IMR-90 (cell line): ENCODE results near the gene FAM83F. TPM values are rescaled to one million over a fixed set of nuclear protein-coding genes. Genes with fewer than 3 reads are reported as not detected.

ENCODE experiments used
- ATAC-seq: fragments of 200-7000 bp; cut with Tn5 transposase; 2 replicates; pipeline ENCODE4 v1.9.1; 2020; ENCODE audit warnings: low read depth, mild to moderate bottlenecking, moderate library complexity
- BruUV-seq: library from RNA; stranded (reverse); fragments of 400-500 nt; replicated peaks from 2 replicates; lab custom pipeline; 2021; lab: Mats Ljungman, UMichigan
- CTCF ChIA-PET: fragments of 300-600 bp; formaldehyde crosslinking; extraction: SDS; loops from one replicate; lab custom pipeline; 2021; ENCODE audit warnings: antibody characterized with exemption; lab: Yijun Ruan, JAX
- POLR2A ChIA-PET: fragments of 300-600 bp; sonication (Branson Sonifier 250); formaldehyde crosslinking; loops from one replicate; lab custom pipeline; 2022; ENCODE audit warnings: antibody characterized with exemption; ENCODE audit not compliant: unreplicated experiment; lab: Charles Lee
- DNase-seq: peaks from one replicate; pipeline ENCODE4 v3.0.0; 2013
- H2AFZ ChIP-seq: replicated peaks from 2 replicates; pipeline ENCODE3; 2013; ENCODE audit warnings: low read length, mild to moderate bottlenecking; ENCODE audit not compliant: poor library complexity
- H2AK5ac ChIP-seq: 2 replicates; pipeline ENCODE4 v1.6.1; 2013; ENCODE audit warnings: low read depth, low read length, inconsistent platforms
- H2AK9ac ChIP-seq: replicated peaks from 2 replicates; pipeline ENCODE3; 2013; ENCODE audit warnings: mild to moderate bottlenecking, low read depth, low read length, moderate library complexity; ENCODE audit not compliant: poor library complexity
- H2BK120ac ChIP-seq: 2 replicates; pipeline ENCODE4 v1.6.1; 2013; ENCODE audit warnings: low read depth, low read length, inconsistent platforms
- H2BK15ac ChIP-seq: 3 replicates; pipeline ENCODE4 v1.6.1; 2013; ENCODE audit warnings: low read depth, low read length, inconsistent platforms
- H2BK20ac ChIP-seq: 2 replicates; pipeline ENCODE4 v1.6.1; 2013; ENCODE audit warnings: low read depth, mild to moderate bottlenecking, inconsistent platforms, low read length, moderate library complexity
- H2BK5ac ChIP-seq: 2 replicates; pipeline ENCODE4 v1.6.1; 2013; ENCODE audit warnings: mild to moderate bottlenecking, low read depth, low read length, inconsistent platforms; ENCODE audit not compliant: poor library complexity, severe bottlenecking
- H3K14ac ChIP-seq: replicated peaks from 2 replicates; pipeline ENCODE4 v1.6.1; 2013; ENCODE audit warnings: low read depth, low read length, inconsistent platforms
- H3K18ac ChIP-seq: 2 replicates; pipeline ENCODE4 v1.6.1; 2013; ENCODE audit warnings: low read depth, low read length, control low read depth
- H3K23ac ChIP-seq: 2 replicates; pipeline ENCODE4 v1.6.1; 2013; ENCODE audit warnings: low read depth, low read length, inconsistent platforms
- H3K27ac ChIP-seq: 2 replicates; pipeline ENCODE4 v1.5.1; 2013; ENCODE audit warnings: mild to moderate bottlenecking, control low read depth, low read length; ENCODE audit not compliant: insufficient read depth
- H3K27me3 ChIP-seq: 2 replicates; pipeline ENCODE4 v1.6.1; 2013; ENCODE audit warnings: low read length; ENCODE audit not compliant: control insufficient read depth, insufficient read depth
- H3K36me3 ChIP-seq: 2 replicates; pipeline ENCODE4 v1.6.1; 2013; ENCODE audit warnings: low read length, mixed read lengths; ENCODE audit not compliant: control insufficient read depth, insufficient read depth
- H3K4ac ChIP-seq: 2 replicates; pipeline ENCODE4 v1.6.1; 2013; ENCODE audit warnings: low read depth, low read length, inconsistent platforms
- H3K4me1 ChIP-seq: 2 replicates; pipeline ENCODE4 v1.6.1; 2013; ENCODE audit warnings: low read length, mixed read lengths; ENCODE audit not compliant: control insufficient read depth, insufficient read depth
- H3K4me2 ChIP-seq: 2 replicates; pipeline ENCODE4 v1.6.1; 2013; ENCODE audit warnings: low read depth, mild to moderate bottlenecking, control low read depth, low read length, moderate library complexity
- H3K4me3 ChIP-seq: 2 replicates; pipeline ENCODE4 v1.5.1; 2013; ENCODE audit warnings: low read depth, mild to moderate bottlenecking, control low read depth, low read length, moderate library complexity; ENCODE audit not compliant: insufficient read depth
- H3K56ac ChIP-seq: 2 replicates; pipeline ENCODE4 v1.6.1; 2013; ENCODE audit warnings: low read length, inconsistent platforms; ENCODE audit not compliant: insufficient read depth; ENCODE audit errors: extremely low read depth
- H3K79me1 ChIP-seq, 2 experiments: 2 replicates each; pipeline ENCODE4 v1.6.1; 2013; ENCODE audit warnings: low read length in 2 of 2, inconsistent platforms in 1 of 2, low read depth in 1 of 2
- H3K9ac ChIP-seq: 2 replicates; pipeline ENCODE4 v1.6.1; 2013; ENCODE audit warnings: low read depth, low read length, control low read depth
- H3K9me1 ChIP-seq: 2 replicates; pipeline ENCODE4 v1.6.1; 2013; ENCODE audit warnings: low read length, inconsistent platforms; ENCODE audit not compliant: insufficient read depth
- H3K9me3 ChIP-seq: 2 replicates; pipeline ENCODE4 v1.6.1; 2013; ENCODE audit warnings: low read length; ENCODE audit not compliant: control insufficient read depth, insufficient read depth
- H4K20me1 ChIP-seq: 2 replicates; pipeline ENCODE4 v1.6.1; 2013; ENCODE audit warnings: low read length, inconsistent platforms; ENCODE audit not compliant: insufficient read depth
- H4K5ac ChIP-seq: 2 replicates; pipeline ENCODE4 v1.6.1; 2013; ENCODE audit warnings: mild to moderate bottlenecking, low read depth, low read length, control low read depth
- H4K8ac ChIP-seq, 2 experiments: 2 replicates each; pipeline ENCODE4 v1.6.1; 2013; ENCODE audit warnings: low read depth in 2 of 2, low read length in 2 of 2, control low read depth in 1 of 2, inconsistent platforms in 1 of 2
- H4K91ac ChIP-seq: 2 replicates; pipeline ENCODE4 v1.6.1; 2013; ENCODE audit warnings: low read depth, low read length, inconsistent platforms; ENCODE audit not compliant: insufficient read depth
- CEBPB ChIP-seq: IDR thresholded peaks from 2 replicates; pipeline ENCODE4 v1.6.1; 2012; ENCODE audit warnings: low read depth, low read length, improper control_type of control experiment
- FOS ChIP-seq: fragments of 150-350 bp; IDR thresholded peaks from 2 replicates; pipeline ENCODE4 v1.6.1; 2016; ENCODE audit warnings: low read depth, low read length
- WGBS, 2 experiments: methylation state at CpG; one replicate each; pipeline versions ENCODE4 v1.1.5 to v1.1.7; 2013; ENCODE audit warnings: missing lambda C conversion rate in 2 of 2; ENCODE audit not compliant: insufficient read length in 1 of 2; ENCODE audit errors: extremely low coverage in 2 of 2; 5-methylcytosine and 5-hydroxymethylcytosine counted together
- dilution Hi-C: fragments of 300-500 bp; cut with HindIII; formaldehyde crosslinking; loops from one replicate; pipeline ENCODE4 v1.14.3; 2018; ENCODE audit warnings: low sequenced_read_pairs; ENCODE audit not compliant: unreplicated experiment
- in situ Hi-C: fragments of 300-500 bp; cut with MboI; formaldehyde crosslinking; loops from 3 replicates; pipeline ENCODE4 v1.14.3; 2019; ENCODE audit warnings: low sequenced_read_pairs, inconsistent platforms, mixed read lengths
- intact Hi-C: fragments of 100-400 bp; cut with micrococcal nuclease; formaldehyde crosslinking; loops from 2 replicates; pipeline ENCODE4 v1.10.0; 2022
- polyA plus RNA-seq, 3 experiments: library from polyadenylated mRNA; depleted of rRNA; stranded (reverse); fragments of >200 nt; gene quantifications; 2 replicates each; pipeline ENCODE4 v1.2.3, GENCODE V29; 2012; ENCODE audit warnings: low replicate concordance in 1 of 3
- total RNA-seq: library from RNA; depleted of rRNA; stranded (reverse); fragments of >200 nt; gene quantifications from 2 replicates; pipeline ENCODE4 v1.2.3, GENCODE V29; 2012

Gene FAM83F
- total and polyA plus RNA-seq, 2 of the 4 experiments (the other 2 are of a cell fraction): not detected

GRCh38 chr22:39967103-39967829 is 27.5 kb upstream of the FAM83F start:
- Histone ChIP-seq H4K5ac (no peak overlapping the region), H4K8ac (no peak overlapping the region), H4K20me1 (no peaks in the 10 kb centered on the region), H2AFZ (no peak overlapping the region), H3K9me3 (no peaks in the 10 kb centered on the region), H4K91ac (no peak overlapping the region), H3K4me2 (no peak overlapping the region), H2AK5ac (no peak overlapping the region), H3K27me3 (peaks cover 20% of the 10 kb centered on the region), H3K9ac (no peak overlapping the region), H2BK120ac (no peak overlapping the region), H2BK20ac (no peak overlapping the region), H3K4me3 (no peak overlapping the region), H3K9me1 (no peaks in the 10 kb centered on the region), H2BK5ac (no peak overlapping the region), H3K23ac (no peak overlapping the region), H3K4me1 (no peaks in the 10 kb centered on the region), H2BK15ac (no peak overlapping the region), H2AK9ac (no peak overlapping the region), H3K36me3 (no peaks in the 10 kb centered on the region), H3K79me1 (no peaks in the 10 kb centered on the region), H3K18ac (no peak overlapping the region), H3K56ac (no peak overlapping the region), H3K4ac (no peak overlapping the region), H3K27ac (no peak overlapping the region), H3K14ac (no peak overlapping the region)
- DNase-seq (peak; percentile 45), ATAC-seq (no peak)
- POLR2A ChIA-PET: no interaction called here
- dilution Hi-C loops: no loop called here
- 100% methylated on average over 1 of the region's 9 CpGs; no CpG with 5 or more reads in 1 of the 2 experiments for WGBS, 2 experiments
- CTCF ChIA-PET: no interaction called here
- TF ChIP-seq FOS (no peak), CEBPB (peak; percentile 31; the same call in 1 of the 2 replicates)
- in situ Hi-C loops: no loop called here
- intact Hi-C loops: no loop called here
- BruUV-seq: no TSS peak
